ENCODE results near the gene SLC25A30. TPM values are rescaled to one million over a fixed set of nuclear protein-coding genes. Genes with fewer than 3 reads are reported as not detected.

Gene SLC25A30
- total RNA-seq, 4 donors from 2014 or later: 2.4 to 15.6 (median 6.5) TPM

- H3K27ac ChIP-seq: no peak overlapping the region
- in situ Hi-C loops (cut with MboI; ENCODE audit: low pct_ligation_motif_present in 1 of 4, low pct_unique_long_range_greater_than_20kb in 1 of 4, low sequenced_read_pairs in 3 of 4): loop anchor here in 2 of 4 donors (25.0 kb wide), 1 partner anchor 122 kb away; no protein-coding TSS in a partner anchor
- WGBS, 2 donors (ENCODE audit: low coverage in 1 of 2): 97% methylated on average over 4 of the region's 4 CpGs; no CpG with 5 or more reads in 1 of the 2 donors
- DNase-seq: no peak
- no peaks in the 10 kb centered on the region for H3K36me3 ChIP-seq
- no peaks in the 10 kb centered on the region for H3K9me3 ChIP-seq
- peaks cover 0 to 11% (median 7%) of the 10 kb centered on the region in 4 donors for H3K4me1 ChIP-seq
- H3K4me3 ChIP-seq: no peak overlapping the region
- TF ChIP-seq EP300 (IDR thresholded peaks at IDR 0.05; ENCODE audit: low read depth): no peak
- TF ChIP-seq POLR2A (IDR thresholded peaks at IDR 0.05): no peak
- TF ChIP-seq POLR2AphosphoS5 (IDR thresholded peaks at IDR 0.05): no peak
- TF ChIP-seq CTCF (IDR thresholded peaks at IDR 0.05): no peak
- intact Hi-C loops (cut with DNase I; ENCODE audit: low total_unique reads): no loop called here
- no peaks in the 10 kb centered on the region for H3K27me3 ChIP-seq
Measured at GRCh38 chr13:45365558-45365885, 52.7 kb downstream of the SLC25A30 start.

- no peak overlapping the region for H3K4me3 ChIP-seq
- no peaks in the 10 kb centered on the region for H3K9me3 ChIP-seq
- intact Hi-C loops (cut with DNase I; ENCODE audit: low total_unique reads): loop anchor here (5.0 kb wide), 1 partner anchor 848 kb away; no protein-coding TSS in a partner anchor
- H3K4me1 ChIP-seq: peaks cover 0 to 11% (median 7%) of the 10 kb centered on the region in 4 donors
- no peak for DNase-seq
- 95 to 100% methylated on average over 1 to 10 of the region's 10 CpGs for WGBS, 2 donors (ENCODE audit: low coverage in 1 of 2)
- in situ Hi-C loops (cut with MboI; ENCODE audit: low pct_ligation_motif_present in 1 of 4, low pct_unique_long_range_greater_than_20kb in 1 of 4, low sequenced_read_pairs in 3 of 4): loop anchor here in 2 of 4 donors (25.0 kb wide), 1 partner anchor 122 kb away; no protein-coding TSS in a partner anchor
- no peak for TF ChIP-seq CTCF (IDR thresholded peaks at IDR 0.05)
- TF ChIP-seq POLR2AphosphoS5 (IDR thresholded peaks at IDR 0.05): no peak
- no peak for TF ChIP-seq EP300 (IDR thresholded peaks at IDR 0.05; ENCODE audit: low read depth)
- no peak for TF ChIP-seq POLR2A (IDR thresholded peaks at IDR 0.05)
- H3K36me3 ChIP-seq: no peaks in the 10 kb centered on the region
- H3K27ac ChIP-seq: no peak overlapping the region
- H3K27me3 ChIP-seq: no peaks in the 10 kb centered on the region
Measured at GRCh38 chr13:45364876-45365557, 53.2 kb downstream of the SLC25A30 start.

GRCh38 chr13:45362939-45363338 lies 55.2 kb downstream of the SLC25A30 start:
- intact Hi-C loops (cut with DNase I; ENCODE audit: low total_unique reads): loop anchor here (5.0 kb wide), 1 partner anchor 846 kb away; no protein-coding TSS in a partner anchor
- Histone ChIP-seq H3K4me3 (no peak overlapping the region), H3K9me3 (no peaks in the 10 kb centered on the region), H3K36me3 (no peaks in the 10 kb centered on the region), H3K27ac (no peak overlapping the region), H3K27me3 (no peaks in the 10 kb centered on the region), H3K4me1 (peaks cover 0 to 9% (median 4%) of the 10 kb centered on the region in 4 donors)
- no peak for TF ChIP-seq CTCF (IDR thresholded peaks at IDR 0.05)
- TF ChIP-seq POLR2AphosphoS5 (IDR thresholded peaks at IDR 0.05): no peak
- TF ChIP-seq EP300 (IDR thresholded peaks at IDR 0.05; ENCODE audit: low read depth): no peak
- TF ChIP-seq POLR2A (IDR thresholded peaks at IDR 0.05): no peak
- 90% methylated on average over 2 of the region's 2 CpGs; no CpG with 5 or more reads in 1 of the 2 donors for WGBS, 2 donors (ENCODE audit: low coverage in 1 of 2)
- in situ Hi-C loops (cut with MboI; ENCODE audit: low pct_ligation_motif_present in 1 of 4, low pct_unique_long_range_greater_than_20kb in 1 of 4, low sequenced_read_pairs in 3 of 4): loop anchor here in 2 of 4 donors (25.0 kb wide), 1 partner anchor 124 kb away; no protein-coding TSS in a partner anchor
- DNase-seq: no peak

GRCh38 chr13:45361596-45362206 lies 56.5 kb downstream of the SLC25A30 start:
- H3K4me1 ChIP-seq: no peaks in the 10 kb centered on the region
- no peak for DNase-seq
- peaks cover 0 to 6% (median 0%) of the 10 kb centered on the region in 4 donors for H3K36me3 ChIP-seq
- TF ChIP-seq POLR2A (IDR thresholded peaks at IDR 0.05) (no peak), POLR2AphosphoS5 (IDR thresholded peaks at IDR 0.05) (no peak)
- H3K9me3 ChIP-seq: no peaks in the 10 kb centered on the region
- in situ Hi-C loops (cut with MboI; ENCODE audit: low pct_ligation_motif_present in 1 of 4, low pct_unique_long_range_greater_than_20kb in 1 of 4, low sequenced_read_pairs in 3 of 4) (loop anchor here in 2 of 4 donors (25.0 kb wide), 1 partner anchor 126 kb away; no protein-coding TSS in a partner anchor), intact Hi-C loops (cut with DNase I; ENCODE audit: low total_unique reads) (loop anchor here (5.0 kb wide), 1 partner anchor 844 kb away; no protein-coding TSS in a partner anchor)
- no peak overlapping the region for H3K27ac ChIP-seq
- WGBS, 2 donors (ENCODE audit: low coverage in 1 of 2): 91 to 95% methylated on average over 12 to 14 of the region's 14 CpGs
- H3K27me3 ChIP-seq: no peaks in the 10 kb centered on the region
- H3K4me3 ChIP-seq: no peak overlapping the region
